GM23248 (cell line): ENCODE data around the gene MTMR2. TPM values are rescaled to one million over a fixed set of nuclear protein-coding genes. Genes with fewer than 3 reads are reported as not detected.
A peak's percentile ranks its signal among the peaks of the same experiment; 100 is the strongest.

ENCODE experiments used
- DNase-seq: peaks from one replicate; pipeline ENCODE4 v3.0.0-alpha.2; 2015
- H2AFZ ChIP-seq: fragments of 200-600 bp; sonication (generic); 2 replicates; pipeline ENCODE4 v1.6.1; 2016; ENCODE audit warnings: antibody characterized with exemption
- H3F3A ChIP-seq: fragments of 200-600 bp; sonication (generic); 2 replicates; pipeline ENCODE4 v1.6.1; 2016; ENCODE audit warnings: mild to moderate bottlenecking, antibody characterized with exemption, mixed run types; ENCODE audit not compliant: insufficient read depth
- H3K27ac ChIP-seq: fragments of 200-600 bp; sonication (generic); 2 replicates; pipeline ENCODE4 v1.5.1; 2016; ENCODE audit warnings: mild to moderate bottlenecking
- H3K27me3 ChIP-seq: fragments of 200-600 bp; sonication (generic); replicated peaks from 2 replicates; pipeline ENCODE4 v1.6.1; 2016; ENCODE audit warnings: mild to moderate bottlenecking; ENCODE audit not compliant: insufficient read depth
- H3K36me3 ChIP-seq: fragments of 200-600 bp; sonication (generic); 2 replicates; pipeline ENCODE4 v1.6.1; 2016; ENCODE audit warnings: low read depth, mild to moderate bottlenecking
- H3K4me1 ChIP-seq: fragments of 200-600 bp; sonication (generic); 2 replicates; pipeline ENCODE4 v1.6.1; 2016; ENCODE audit warnings: mild to moderate bottlenecking; ENCODE audit not compliant: insufficient read depth
- H3K4me2 ChIP-seq: fragments of 200-600 bp; sonication (generic); one replicate; pipeline ENCODE4 v1.6.1; 2016; ENCODE audit warnings: mild to moderate bottlenecking; ENCODE audit not compliant: unreplicated experiment
- H3K4me3 ChIP-seq: fragments of 200-600 bp; sonication (generic); 2 replicates; pipeline ENCODE4 v1.5.1; 2016; ENCODE audit warnings: mild to moderate bottlenecking
- H3K79me2 ChIP-seq: fragments of 200-600 bp; sonication (generic); 2 replicates; pipeline ENCODE4 v1.6.1; 2016; ENCODE audit warnings: mild to moderate bottlenecking; ENCODE audit not compliant: insufficient read depth
- H3K9ac ChIP-seq: fragments of 200-600 bp; sonication (generic); 2 replicates; pipeline ENCODE4 v1.6.1; 2016; ENCODE audit warnings: mild to moderate bottlenecking
- H3K9me2 ChIP-seq: fragments of 200-600 bp; sonication (generic); 2 replicates; pipeline ENCODE4 v1.6.1; 2016; ENCODE audit warnings: mixed run types, mild to moderate bottlenecking, moderate library complexity; ENCODE audit not compliant: insufficient read depth
- H3K9me3 ChIP-seq: fragments of 200-600 bp; sonication (generic); one replicate; pipeline ENCODE4 v1.6.1; 2017; ENCODE audit warnings: low read depth
- H4K20me1 ChIP-seq: fragments of 200-600 bp; sonication (generic); 2 replicates; pipeline ENCODE4 v1.6.0; 2016; ENCODE audit not compliant: insufficient read depth
- EZH2 ChIP-seq: fragments of 200-600 bp; sonication (generic); IDR thresholded peaks from 2 replicates; pipeline ENCODE4 v1.6.1; 2018; ENCODE audit warnings: antibody characterized with exemption, mild to moderate bottlenecking; ENCODE audit not compliant: insufficient read depth, poor library complexity, severe bottlenecking
- EZH2phosphoT487 ChIP-seq: fragments of 200-600 bp; sonication (generic); IDR thresholded peaks from 2 replicates; pipeline ENCODE4 v1.6.1; 2018; ENCODE audit warnings: antibody characterized with exemption, moderate library complexity, mild to moderate bottlenecking, low read depth; ENCODE audit not compliant: insufficient read depth
- WGBS, 2 experiments: methylation state at CpG; one replicate each; pipeline ENCODE4 v1.1.6; 2015 to 2017; ENCODE audit warnings: low lambda C conversion rate in 2 of 2, low coverage in 1 of 2; ENCODE audit errors: missing lambda C conversion rate in 2 of 2; 5-methylcytosine and 5-hydroxymethylcytosine counted together
- in situ Hi-C: fragments of 300-500 bp; cut with MboI; formaldehyde crosslinking; loops from 2 replicates; pipeline ENCODE4 v1.15.0; 2020
- polyA plus RNA-seq: library from polyadenylated mRNA; unstranded; fragments of >200 nt; fragmentation: Nextera tagmentation; extraction: Ambion mirVana; gene quantifications from 2 replicates; pipeline ENCODE4 v1.2.1, GENCODE V29; 2016
- total RNA-seq: library from RNA; depleted of rRNA; stranded (reverse); fragments of >200 nt; shearing (Covaris generic); gene quantifications from 2 replicates; pipeline ENCODE4 v1.2.3, GENCODE V29; 2014

MTMR2 gene
- total and polyA plus RNA-seq, 2 experiments from 2014 or later: 32.4 to 42.1 TPM

GRCh38 chr11:95922099-95922498 is 1.8 kb downstream of the MTMR2 start:
- DNase-seq: no peak
- Histone ChIP-seq H3K27me3 (no peaks in the 10 kb centered on the region), H3K9ac (peak overlapping the region; percentile 94), H3K4me2 (peak overlapping the region; percentile 89), H3K79me2 (peaks cover 84% of the 10 kb centered on the region), H3K27ac (peak overlapping the region; percentile 88), H3F3A (peaks cover 34% of the 10 kb centered on the region), H3K4me1 (peaks cover 24% of the 10 kb centered on the region), H3K9me3 (no peaks in the 10 kb centered on the region), H2AFZ (no peak overlapping the region), H3K36me3 (0 out of 2 replicates have a peak, but pooled peaks cover 3% of the 10 kb centered on the region), H3K4me3 (peak overlapping the region; percentile 98), H3K9me2 (no peaks in the 10 kb centered on the region), H4K20me1 (no peaks in the 10 kb centered on the region)
- no peak for TF ChIP-seq EZH2
- in situ Hi-C loops: no loop called here
- WGBS, 2 experiments: 47% methylated on average over 2 of the region's 2 CpGs

DNA sequence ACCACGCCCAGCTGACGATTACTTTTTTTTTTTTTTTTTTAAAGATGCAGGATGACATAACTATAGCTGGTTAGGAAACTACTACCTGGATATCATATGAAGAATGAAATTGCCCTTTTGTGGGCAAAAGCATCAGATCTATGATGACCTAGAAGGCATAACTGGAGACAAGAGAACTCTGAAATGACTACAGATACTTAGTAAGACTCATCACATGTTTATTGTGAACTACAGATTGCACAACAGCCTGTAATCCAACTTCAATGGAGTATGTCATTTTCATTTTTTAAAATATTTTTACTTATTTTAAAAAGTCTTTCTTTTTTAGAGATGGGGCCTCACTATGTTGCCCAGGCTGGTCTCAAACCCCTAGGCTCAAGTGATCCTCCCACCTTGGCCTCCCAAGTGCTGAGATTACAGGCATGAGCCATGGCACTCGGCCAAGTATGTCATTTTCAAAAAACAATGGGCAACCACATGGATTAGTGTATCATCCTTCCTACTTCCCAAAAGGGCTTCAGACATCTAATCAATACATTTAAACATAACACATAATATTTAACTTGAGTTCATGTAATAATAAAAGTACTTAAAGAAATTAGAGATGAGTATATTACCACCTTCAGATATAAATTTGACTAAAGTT is 3.3 kb downstream of the MTMR2 start:
- H2AFZ ChIP-seq: no peak overlapping the region
- H3K4me2 ChIP-seq: peak overlapping the region; percentile 89
- no peaks in the 10 kb centered on the region for H3K27me3 ChIP-seq
- H3K9me2 ChIP-seq: no peaks in the 10 kb centered on the region
- peak overlapping the region; percentile 53 for H3K27ac ChIP-seq
- TF ChIP-seq EZH2 (no peak), EZH2phosphoT487 (no peak)
- no peaks in the 10 kb centered on the region for H3K9me3 ChIP-seq
- H3F3A ChIP-seq: peaks cover 33% of the 10 kb centered on the region
- WGBS, 2 experiments: 98 to 100% methylated on average over 3 of the region's 3 CpGs
- no peaks in the 10 kb centered on the region for H4K20me1 ChIP-seq
- peaks cover 98% of the 10 kb centered on the region for H3K79me2 ChIP-seq
- in situ Hi-C loops: no loop called here
- no peak overlapping the region for H3K9ac ChIP-seq
- DNase-seq: peak; percentile 66
- 0 out of 2 replicates have a peak, but pooled peaks cover 7% of the 10 kb centered on the region for H3K36me3 ChIP-seq
- peaks cover 24% of the 10 kb centered on the region for H3K4me1 ChIP-seq
- no peak overlapping the region for H3K4me3 ChIP-seq

DNA sequence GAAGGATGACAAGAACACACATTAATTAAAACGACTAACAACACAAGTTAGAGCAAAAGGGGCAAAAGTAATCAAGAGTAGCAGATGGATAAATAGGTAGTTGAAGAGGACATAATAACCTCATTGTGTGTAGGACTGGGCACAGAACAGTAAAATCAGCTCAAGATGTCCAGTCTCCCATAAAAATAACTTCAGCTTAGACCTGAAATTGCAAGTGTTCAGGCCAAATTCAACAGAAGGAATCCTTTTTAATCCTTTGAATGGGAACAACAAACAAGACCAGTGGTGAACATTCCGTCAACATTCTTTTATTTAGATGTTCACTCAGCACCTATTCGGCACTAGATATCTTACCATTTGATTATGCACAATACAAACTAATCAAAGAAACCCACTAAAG is 4.4 kb downstream of the MTMR2 start:
- no peak overlapping the region for H2AFZ ChIP-seq
- 0 out of 2 replicates have a peak, but pooled peaks cover 7% of the 10 kb centered on the region for H3K36me3 ChIP-seq
- peaks cover 35% of the 10 kb centered on the region for H3F3A ChIP-seq
- no peaks in the 10 kb centered on the region for H3K9me3 ChIP-seq
- peaks cover 98% of the 10 kb centered on the region for H3K79me2 ChIP-seq
- no peak overlapping the region for H3K4me3 ChIP-seq
- no peak overlapping the region for H3K4me2 ChIP-seq
- no peak for DNase-seq
- no peaks in the 10 kb centered on the region for H4K20me1 ChIP-seq
- peaks cover 24% of the 10 kb centered on the region for H3K4me1 ChIP-seq
- in situ Hi-C loops: no loop called here
- H3K27ac ChIP-seq: no peak overlapping the region
- no peaks in the 10 kb centered on the region for H3K27me3 ChIP-seq
- 98 to 99% methylated on average over 3 of the region's 3 CpGs for WGBS, 2 experiments
- H3K9me2 ChIP-seq: no peaks in the 10 kb centered on the region
- TF ChIP-seq EZH2 (no peak), EZH2phosphoT487 (no peak)
- H3K9ac ChIP-seq: no peak overlapping the region

DNA sequence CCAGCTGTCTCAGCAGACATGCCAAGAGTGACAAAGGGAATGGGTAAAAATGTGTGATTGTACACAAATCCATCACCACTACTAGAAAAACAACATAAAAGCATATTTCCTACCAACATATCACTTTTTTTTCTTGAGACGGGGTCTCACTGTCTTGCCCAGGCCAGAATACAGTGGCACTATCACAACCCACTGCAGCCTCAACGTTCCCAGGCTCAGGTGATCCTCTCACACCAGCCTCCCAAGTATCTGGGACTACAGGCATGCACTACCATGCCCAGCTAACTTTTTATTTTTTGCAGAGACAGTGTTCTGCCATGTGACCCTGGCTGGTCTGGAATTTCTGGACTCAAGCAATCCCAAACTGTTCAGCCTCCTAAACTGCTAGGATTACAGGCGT is 5.2 kb downstream of the MTMR2 start:
- Histone ChIP-seq H3K36me3 (0 out of 2 replicates have a peak, but pooled peaks cover 7% of the 10 kb centered on the region), H3K4me3 (no peak overlapping the region), H3K9ac (no peak overlapping the region), H3F3A (peaks cover 37% of the 10 kb centered on the region), H3K4me2 (no peak overlapping the region), H4K20me1 (no peaks in the 10 kb centered on the region), H3K27ac (no peak overlapping the region), H2AFZ (no peak overlapping the region), H3K9me2 (no peaks in the 10 kb centered on the region), H3K4me1 (peaks cover 31% of the 10 kb centered on the region), H3K79me2 (peaks cover 98% of the 10 kb centered on the region), H3K9me3 (no peaks in the 10 kb centered on the region), H3K27me3 (no peaks in the 10 kb centered on the region)
- DNase-seq: no peak
- 93 to 94% methylated on average over 3 of the region's 3 CpGs for WGBS, 2 experiments
- TF ChIP-seq EZH2phosphoT487: no peak
- TF ChIP-seq EZH2: no peak
- in situ Hi-C loops: no loop called here

- Histone ChIP-seq H3F3A (peaks cover 37% of the 10 kb centered on the region), H3K4me3 (no peak overlapping the region), H3K27ac (no peak overlapping the region), H3K36me3 (0 out of 2 replicates have a peak, but pooled peaks cover 7% of the 10 kb centered on the region), H3K9ac (no peak overlapping the region), H3K9me2 (no peaks in the 10 kb centered on the region), H2AFZ (no peak overlapping the region), H3K9me3 (no peaks in the 10 kb centered on the region), H3K27me3 (no peaks in the 10 kb centered on the region), H3K4me2 (no peak overlapping the region), H3K79me2 (peaks cover 92% of the 10 kb centered on the region), H4K20me1 (no peaks in the 10 kb centered on the region), H3K4me1 (peaks cover 38% of the 10 kb centered on the region)
- 77 to 83% methylated on average over 2 of the region's 2 CpGs for WGBS, 2 experiments
- TF ChIP-seq EZH2 (no peak), EZH2phosphoT487 (no peak)
- in situ Hi-C loops: no loop called here
- DNase-seq: no peak
Measured at GRCh38 chr11:95918056-95918455, 5.9 kb downstream of the MTMR2 start.
